ELF-1 (cell line): Measurements from ENCODE around the gene EFCAB7.

Source experiments
- DNase-seq: peaks from one replicate; pipeline ENCODE4 v3.0.0-alpha.2; 2016; ENCODE audit warnings: low read depth, low spot score

EFCAB7 gene

DNA sequence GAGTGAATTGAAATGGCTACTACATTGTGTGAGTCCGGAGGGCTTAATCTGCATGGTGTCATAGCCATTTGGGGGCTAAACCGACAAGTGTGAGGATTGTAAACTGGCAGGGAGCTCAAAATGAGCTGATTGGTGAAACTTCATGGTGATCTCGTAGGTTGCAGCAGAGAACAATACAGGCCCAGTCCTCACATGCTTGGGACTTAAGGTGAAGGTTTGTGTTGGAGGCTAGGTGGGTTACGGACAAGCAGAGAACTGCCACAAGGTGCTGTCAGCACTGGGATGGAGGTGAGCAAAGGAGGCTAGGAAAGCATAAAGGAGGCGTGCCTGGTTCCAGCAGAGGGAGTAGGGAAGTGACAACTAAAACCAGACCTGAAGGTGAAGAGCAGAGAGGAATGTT, 79.3 kb downstream of the EFCAB7 start:
- no peak for DNase-seq

- DNase-seq: no peak
Observed at GRCh38 chr1:63603810-63604209, 80.5 kb downstream of the EFCAB7 start.

DNA sequence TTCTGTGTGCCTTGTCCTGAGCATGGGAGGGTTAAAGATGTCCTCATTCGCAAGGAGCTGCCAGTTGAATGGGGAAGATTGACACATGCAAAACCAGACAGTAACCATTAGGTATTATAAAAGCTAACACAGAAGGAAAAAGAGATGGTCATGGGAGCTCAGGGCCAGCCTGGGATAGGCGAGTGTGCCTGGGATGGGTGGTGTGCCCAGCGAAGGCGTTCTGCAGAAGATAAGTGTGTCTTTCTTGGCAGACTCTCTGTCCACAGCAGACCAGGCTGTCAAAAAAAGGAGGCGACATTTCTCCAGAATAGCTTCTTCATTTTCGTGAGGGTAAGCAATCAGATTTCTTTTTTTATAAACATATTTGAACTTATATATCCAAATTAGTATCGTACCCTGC, 84.0 kb downstream of the EFCAB7 start:
- DNase-seq: no peak

GRCh38 chr1:63611231-63611630, 87.9 kb downstream of the EFCAB7 start:
- DNase-seq: peak; percentile 82

DNA sequence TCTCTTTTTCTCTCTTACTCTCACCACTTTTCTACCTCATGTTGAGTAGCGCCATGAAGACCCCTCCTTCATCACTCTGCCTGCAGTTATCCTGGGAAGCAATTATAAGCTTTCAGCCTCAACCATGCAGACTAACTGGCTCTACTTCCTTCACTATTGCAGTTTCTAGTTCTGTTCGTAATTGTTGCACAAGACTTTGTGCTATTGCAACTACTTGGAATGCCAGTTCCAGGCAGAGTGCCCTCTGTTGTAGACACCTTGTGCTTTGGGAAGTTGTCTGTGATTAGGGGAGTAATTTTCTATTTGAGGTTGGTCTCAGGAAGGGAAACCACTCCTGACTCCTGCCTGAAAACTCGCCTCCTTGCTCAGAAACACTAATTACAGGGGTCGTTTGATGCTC, 89.2 kb downstream of the EFCAB7 start:
- no peak for DNase-seq

- no peak for DNase-seq
Observed at GRCh38 chr1:63612971-63613370, 89.6 kb downstream of the EFCAB7 start.

DNA sequence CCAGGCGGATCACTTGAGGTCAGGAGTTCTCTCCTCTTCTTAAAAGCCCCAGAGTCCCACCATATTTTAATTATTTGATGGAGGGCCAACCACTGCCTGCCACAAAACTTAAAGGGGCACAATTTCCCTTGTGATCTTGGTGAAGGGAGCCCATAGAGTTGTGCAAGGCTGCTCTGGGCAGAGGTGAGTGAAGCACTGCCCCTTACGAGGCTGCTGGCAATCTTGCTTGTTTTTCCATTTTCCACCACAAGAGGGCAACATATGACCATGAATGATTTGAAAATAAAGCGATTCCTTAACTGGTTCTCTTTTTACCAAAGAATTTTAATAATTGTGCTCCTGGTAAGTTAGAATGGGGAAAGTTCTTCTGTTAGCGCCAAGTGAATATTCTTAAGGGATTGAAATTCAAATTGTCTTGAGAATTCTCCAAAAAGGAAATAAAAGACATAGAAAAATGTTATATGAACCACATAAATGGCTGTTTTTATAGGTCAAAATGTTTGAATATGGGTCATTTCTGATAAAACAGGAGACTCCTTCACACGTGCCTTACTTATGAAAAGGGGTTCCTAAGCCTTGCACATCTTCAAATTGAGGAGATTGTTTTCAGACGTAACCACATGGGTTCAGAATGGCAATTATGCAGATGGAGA, 92.6 kb downstream of the EFCAB7 start:
- peak; percentile 74 for DNase-seq

DNA sequence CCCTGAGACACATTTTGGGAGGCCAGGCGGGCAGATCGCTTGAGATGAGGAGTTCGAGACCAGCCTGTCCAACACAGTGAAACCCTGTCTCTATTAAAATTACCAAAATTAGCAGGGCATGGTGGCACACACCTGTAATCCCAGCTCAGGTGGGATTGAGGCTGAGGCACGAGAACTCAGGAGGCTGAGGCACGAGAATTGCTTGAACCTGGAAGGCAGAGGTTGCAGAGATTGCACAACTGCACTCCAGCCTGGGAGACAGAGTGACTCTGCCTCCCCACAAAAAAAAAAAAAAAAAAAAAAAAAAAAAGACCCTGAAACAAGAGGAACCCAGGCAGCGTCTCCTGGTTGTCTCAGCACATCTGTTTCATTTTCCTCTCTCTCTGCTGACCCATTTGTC, 94.1 kb downstream of the EFCAB7 start:
- DNase-seq: no peak

DNA sequence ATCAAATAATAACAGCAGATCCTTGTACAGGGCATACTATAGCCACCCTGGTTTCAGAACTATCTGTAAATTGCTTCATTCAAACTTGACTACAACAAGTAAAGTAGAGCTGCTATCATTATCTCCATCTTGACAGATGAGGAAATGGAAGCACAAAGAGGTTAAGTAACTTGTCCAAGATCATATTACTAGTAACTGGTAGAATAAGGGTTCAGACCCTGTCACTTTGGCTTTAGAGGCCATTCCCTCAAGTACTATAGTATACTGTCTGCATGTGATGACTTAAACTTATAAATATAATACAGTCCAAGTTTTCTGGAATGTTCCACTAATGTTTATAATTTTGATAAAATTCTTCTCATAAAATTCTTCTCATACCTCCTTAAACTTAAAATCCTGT, 94.7 kb downstream of the EFCAB7 start:
- DNase-seq: no peak

GRCh38 chr1:63619558-63619957, 96.2 kb downstream of the EFCAB7 start:
- DNase-seq: no peak

GRCh38 chr1:63620671-63621070, 97.3 kb downstream of the EFCAB7 start:
- DNase-seq: no peak

DNA sequence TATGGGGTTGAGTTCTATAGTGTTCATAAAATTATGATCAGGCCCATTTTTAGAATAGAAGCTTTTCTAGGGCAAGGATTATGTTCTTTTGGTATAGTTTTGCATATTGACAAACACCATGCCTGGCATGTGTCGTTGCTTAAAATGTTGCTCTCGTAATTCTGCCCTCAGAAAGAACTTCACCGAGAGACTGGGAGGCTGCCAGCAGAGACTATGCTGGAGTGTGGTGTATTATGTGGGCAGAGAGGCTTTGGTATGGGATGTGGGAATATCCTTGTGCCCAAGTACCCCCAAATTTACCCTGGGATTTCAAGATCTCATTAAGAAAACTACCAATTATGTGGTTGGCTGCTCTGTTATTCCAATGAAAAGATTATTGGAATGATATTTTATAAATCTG, 97.8 kb downstream of the EFCAB7 start:
- no peak for DNase-seq

DNA sequence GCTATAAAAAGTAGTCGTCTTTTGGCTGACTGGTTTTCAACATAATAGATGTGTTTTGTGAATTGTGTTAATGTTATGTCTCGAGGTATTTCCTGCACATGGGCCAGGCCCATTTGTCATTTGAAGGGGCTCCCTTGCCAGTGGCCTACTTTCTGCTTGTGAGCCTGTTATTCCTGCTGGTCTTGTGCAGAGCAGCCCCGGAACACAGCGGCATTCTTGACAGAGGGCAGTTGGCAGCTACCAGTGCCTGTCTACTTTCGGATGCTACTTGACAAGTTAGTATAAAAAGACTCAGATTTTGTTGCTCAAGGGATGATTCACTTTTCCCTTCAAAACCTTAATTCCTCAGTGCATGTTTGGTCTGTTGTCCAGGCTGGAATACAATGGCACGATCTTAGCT, 98.4 kb downstream of the EFCAB7 start:
- no peak for DNase-seq
